DMS153 treated with DMSO at 0.1 percent for 48 hours (cell line): ENCODE measurements around the gene DOK6.

ENCODE experiments used
- DNase-seq: peaks from one replicate; lab custom pipeline; 2025; ENCODE audit not compliant: unreplicated experiment; lab: John Stamatoyannopoulos, UW

The DOK6 gene

GRCh38 chr18:69432847-69433246 is 32.2 kb downstream of the DOK6 start:
- no peak for DNase-seq

- DNase-seq: no peak
Observed at GRCh38 chr18:69435000-69435399, 34.3 kb downstream of the DOK6 start.

DNA sequence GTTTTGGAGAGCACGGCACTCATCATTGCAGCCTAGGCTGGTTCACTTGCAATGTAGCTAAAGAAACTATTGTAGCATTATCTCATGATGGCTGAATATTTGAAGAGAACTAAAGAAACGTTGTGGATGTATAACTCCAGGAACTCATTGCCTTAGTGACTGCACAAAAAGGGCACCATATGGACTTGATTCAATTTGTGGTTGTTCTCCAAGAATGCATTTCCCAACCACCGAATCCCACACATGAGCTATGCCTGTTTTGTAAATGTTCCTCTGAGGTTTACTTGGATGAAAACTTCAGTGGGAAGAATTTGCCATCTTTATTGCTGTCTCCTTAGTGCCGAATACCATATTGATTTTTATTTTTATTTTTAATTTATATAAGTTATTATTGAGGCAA is 43.5 kb downstream of the DOK6 start:
- DNase-seq: no peak

DNA sequence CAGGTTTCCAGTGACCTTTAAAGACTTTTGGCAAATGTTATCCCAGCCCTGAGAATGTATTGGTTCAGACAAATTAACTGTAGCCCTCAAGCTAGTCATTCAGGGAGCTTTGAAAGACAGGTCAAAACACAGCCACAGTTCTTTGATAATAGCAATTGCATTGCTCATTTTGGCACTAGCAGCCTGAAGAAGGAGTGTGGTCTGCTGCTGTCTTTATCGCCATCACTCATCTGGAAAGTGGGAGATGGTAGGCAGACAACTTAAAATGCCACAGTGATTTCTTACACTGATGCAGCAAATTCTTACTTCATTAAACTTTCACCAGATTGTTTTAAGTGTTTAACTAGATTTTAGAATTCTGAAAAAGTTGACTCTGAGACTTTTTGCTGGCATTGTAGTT is 47.2 kb downstream of the DOK6 start:
- DNase-seq: no peak

- DNase-seq: no peak
Observed at GRCh38 chr18:69455125-69455524, 54.4 kb downstream of the DOK6 start.

- DNase-seq: no peak
Observed at GRCh38 chr18:69469444-69469919, 68.8 kb downstream of the DOK6 start.

GRCh38 chr18:69480460-69480859 is 79.8 kb downstream of the DOK6 start:
- DNase-seq: no peak

- no peak for DNase-seq
Observed at GRCh38 chr18:69483574-69483973, 82.9 kb downstream of the DOK6 start.

GRCh38 chr18:69484699-69485396 is 84.2 kb downstream of the DOK6 start:
- DNase-seq: no peak

- no peak for DNase-seq
Observed at GRCh38 chr18:69487488-69488394, 87.1 kb downstream of the DOK6 start.

DNA sequence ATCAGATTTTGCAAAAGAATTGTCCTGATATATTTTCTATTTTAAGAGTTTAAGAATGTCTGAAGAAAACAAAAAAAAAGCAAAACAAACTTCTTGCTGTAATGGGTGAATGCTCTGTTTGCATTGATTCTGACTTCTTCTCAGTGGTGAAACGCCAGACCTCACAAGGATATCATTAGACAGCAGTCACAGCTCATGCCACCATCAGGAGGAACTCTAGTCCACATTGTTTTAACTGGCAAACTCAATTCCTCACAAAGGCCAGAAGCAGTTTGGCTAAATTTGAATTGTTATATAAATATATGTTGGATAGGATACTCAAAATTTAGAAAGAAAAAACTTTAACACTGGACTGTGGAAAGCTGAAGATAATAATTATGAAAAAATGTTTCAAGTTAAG is 89.4 kb downstream of the DOK6 start:
- DNase-seq: no peak

DNA sequence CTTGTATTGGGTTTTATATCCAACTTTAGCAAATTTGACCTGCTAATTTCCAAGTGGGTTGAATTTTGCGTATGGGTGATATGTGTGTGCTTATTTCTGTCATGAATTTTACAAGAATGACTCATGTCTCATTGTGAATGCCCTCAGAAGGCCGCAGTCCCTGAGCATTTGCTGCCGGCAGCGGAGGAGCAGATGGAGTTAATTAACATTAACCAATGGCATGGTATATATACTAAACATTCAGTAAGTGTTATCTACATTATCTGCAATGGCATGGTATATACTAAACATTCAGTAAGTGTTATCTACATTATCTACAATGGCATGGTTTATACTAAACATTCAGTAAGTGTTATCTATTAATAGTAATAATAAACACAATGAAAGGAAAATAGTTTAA is 90.1 kb downstream of the DOK6 start:
- no peak for DNase-seq

DNA sequence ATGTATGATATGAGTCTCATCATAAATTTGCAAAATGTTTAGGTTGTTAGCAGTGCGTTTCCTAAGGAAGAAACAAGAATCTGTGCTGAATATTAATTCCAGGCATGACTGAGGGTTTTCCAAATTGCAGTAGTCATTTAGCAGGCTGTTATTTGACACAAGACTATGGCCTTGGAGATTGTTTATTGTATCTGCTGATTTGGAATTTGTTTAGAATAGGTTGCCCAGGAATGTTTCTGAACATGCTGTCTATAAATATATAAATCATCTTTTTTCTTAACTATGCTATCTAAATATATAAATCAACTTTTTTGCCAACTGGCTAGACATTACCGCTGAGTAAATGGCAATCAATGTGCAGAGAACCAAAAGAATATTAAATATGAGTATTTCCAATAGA is 90.9 kb downstream of the DOK6 start:
- DNase-seq: no peak

GRCh38 chr18:69492861-69493260 is 92.2 kb downstream of the DOK6 start:
- no peak for DNase-seq

- DNase-seq: no peak
Observed at GRCh38 chr18:69494841-69495240, 94.2 kb downstream of the DOK6 start.

DNA sequence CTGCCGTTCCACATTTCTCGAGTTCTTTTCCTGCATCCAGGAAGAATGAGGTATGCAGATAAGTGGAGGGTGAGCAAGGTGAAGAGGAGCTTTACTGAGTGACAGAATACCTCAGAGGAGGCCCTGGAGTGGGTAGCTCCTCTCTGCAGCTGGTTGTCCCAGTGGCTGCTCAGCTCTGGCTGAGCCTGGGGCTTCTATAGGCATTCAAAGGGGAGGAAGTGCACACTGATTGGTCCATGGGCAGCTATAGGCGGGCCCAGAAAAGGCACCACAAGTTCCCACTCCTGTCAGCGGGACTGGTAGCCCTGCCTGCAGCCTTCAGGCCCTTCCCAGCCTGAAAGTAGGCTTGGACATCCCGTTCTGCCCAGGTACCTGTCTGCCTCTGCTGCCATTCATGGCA is 94.7 kb downstream of the DOK6 start:
- DNase-seq: no peak

GRCh38 chr18:69495841-69496533 is 95.3 kb downstream of the DOK6 start:
- no peak for DNase-seq

GRCh38 chr18:69518989-69519388 is 118.3 kb downstream of the DOK6 start:
- no peak for DNase-seq

GRCh38 chr18:69523582-69523981 is 122.9 kb downstream of the DOK6 start:
- no peak for DNase-seq

DNA sequence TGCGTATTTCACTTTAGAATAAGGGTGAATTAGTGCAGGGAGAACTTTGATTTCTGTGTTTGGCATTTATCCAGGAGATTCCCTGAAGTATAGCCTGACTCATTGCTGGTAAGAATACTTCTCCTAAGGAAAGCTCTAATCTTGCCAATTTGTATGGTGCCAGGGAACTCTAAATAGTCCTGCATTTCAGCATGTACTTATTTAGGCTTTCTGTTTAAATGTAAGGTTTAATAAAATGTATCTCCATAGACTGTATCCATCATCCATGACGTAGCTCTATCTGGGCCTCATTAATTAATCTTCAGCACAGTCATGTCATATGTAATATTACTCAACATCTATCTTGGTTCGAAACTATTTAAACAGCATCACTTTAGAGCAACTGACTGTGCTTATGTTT is 127.7 kb downstream of the DOK6 start:
- no peak for DNase-seq

- DNase-seq: no peak
Observed at GRCh38 chr18:69529151-69529550, 128.5 kb downstream of the DOK6 start.

- DNase-seq: no peak
Observed at GRCh38 chr18:69531973-69532372, 131.3 kb downstream of the DOK6 start.
